GM12878 (cell line): ENCODE results near the gene PMM2. TPM values are rescaled to one million over a fixed set of nuclear protein-coding genes. Genes with fewer than 3 reads are reported as not detected.
A peak's percentile ranks its signal among the peaks of the same experiment; 100 is the strongest.

Experiments
- CBFB ChIP-seq: IDR thresholded peaks from 2 replicates; pipeline ENCODE4 v1.6.1; 2016; ENCODE audit warnings: antibody characterized with exemption, low read depth
- CHD4 ChIP-seq: fragments of 200-600 bp; sonication (generic); IDR thresholded peaks from 2 replicates; pipeline ENCODE4 v1.6.1; 2016; ENCODE audit warnings: mild to moderate bottlenecking
- GABPA ChIP-seq: IDR thresholded peaks from 2 replicates; pipeline ENCODE4 v1.6.1; 2014; ENCODE audit warnings: antibody characterized with exemption, low read depth, mild to moderate bottlenecking, inconsistent platforms
- HCFC1 ChIP-seq: fragments of 150-350 bp; IDR thresholded peaks from 2 replicates; pipeline ENCODE4 v1.6.1; 2014; ENCODE audit warnings: low read length
- IKZF2 ChIP-seq, 2 experiments: fragments of 450-650 bp; IDR thresholded peaks; 2 replicates each; pipeline ENCODE4 v1.6.1; 2017; ENCODE audit warnings: mild to moderate bottlenecking in 2 of 2, moderate library complexity in 2 of 2
- IRF3 ChIP-seq: fragments of 450-650 bp; IDR thresholded peaks from 2 replicates; pipeline ENCODE4 v1.6.1; 2014; ENCODE audit warnings: mild to moderate bottlenecking
- JUND ChIP-seq: IDR thresholded peaks from 2 replicates; pipeline ENCODE4 v1.6.1; 2012; ENCODE audit warnings: low read depth, mild to moderate bottlenecking, low read length, improper control_type of control experiment, moderate library complexity
- KAT2A ChIP-seq: conservative IDR thresholded peaks from 2 replicates; pipeline ENCODE4 v1.6.1; 2011; ENCODE audit warnings: low read depth, low read length; ENCODE audit not compliant: control insufficient read depth
- KLF5 ChIP-seq: fragments of 450-650 bp; IDR thresholded peaks from 2 replicates; pipeline ENCODE4 v1.6.1; 2014; ENCODE audit warnings: mild to moderate bottlenecking; ENCODE audit not compliant: partially characterized antibody
- MLLT1 ChIP-seq: fragments of 450-650 bp; IDR thresholded peaks from 2 replicates; pipeline ENCODE4 v1.6.1; 2016; ENCODE audit warnings: mild to moderate bottlenecking
- MTA2 ChIP-seq: fragments of 450-650 bp; IDR thresholded peaks from 2 replicates; pipeline ENCODE4 v1.6.1; 2016; ENCODE audit warnings: low read depth, mild to moderate bottlenecking, moderate library complexity
- MTA3 ChIP-seq: IDR thresholded peaks from 2 replicates; pipeline ENCODE4 v1.6.1; 2012; ENCODE audit warnings: low read length, inconsistent platforms, borderline replicate concordance
- PAX8 ChIP-seq: fragments of 450-650 bp; IDR thresholded peaks from 2 replicates; pipeline ENCODE4 v1.6.1; 2017; ENCODE audit warnings: mild to moderate bottlenecking, moderate library complexity
- RELA ChIP-seq: fragments of 450-650 bp; IDR thresholded peaks from 2 replicates; pipeline ENCODE4 v1.8.0; 2014; ENCODE audit warnings: borderline replicate concordance; ENCODE audit not compliant: partially characterized antibody
- RELB ChIP-seq: fragments of 450-650 bp; IDR thresholded peaks from 2 replicates; pipeline ENCODE4 v1.6.1; 2017; ENCODE audit warnings: low read depth, mild to moderate bottlenecking, moderate library complexity
- RFX5 ChIP-seq: IDR thresholded peaks from 2 replicates; pipeline ENCODE4 v1.6.1; 2011; ENCODE audit warnings: low read depth, low read length, improper control_type of control experiment
- SREBF2 ChIP-seq: IDR thresholded peaks from 2 replicates; pipeline ENCODE4 v1.6.1; 2012; ENCODE audit warnings: mild to moderate bottlenecking, low read length
- SRF ChIP-seq, 2 experiments: IDR thresholded peaks; 2 replicates each; pipeline ENCODE4 v1.6.1; 2011; ENCODE audit warnings: low read depth in 2 of 2, low read length in 2 of 2, mild to moderate bottlenecking in 1 of 2, moderate library complexity in 1 of 2
- TARDBP ChIP-seq: IDR thresholded peaks from 2 replicates; pipeline ENCODE4 v1.6.1; 2016; ENCODE audit warnings: borderline replicate concordance
- USF2 ChIP-seq: IDR thresholded peaks from 2 replicates; pipeline ENCODE4 v1.6.1; 2011; ENCODE audit warnings: low read depth, low read length, improper control_type of control experiment, borderline replicate concordance
- ZNF24 ChIP-seq: fragments of 450-650 bp; IDR thresholded peaks from 2 replicates; pipeline ENCODE4 v1.6.1; 2017; ENCODE audit warnings: antibody characterized with exemption, mild to moderate bottlenecking
- ZNF592 ChIP-seq: fragments of 450-650 bp; IDR thresholded peaks from 2 replicates; pipeline ENCODE4 v1.6.1; 2017; ENCODE audit warnings: mild to moderate bottlenecking, moderate library complexity
- ZZZ3 ChIP-seq: IDR thresholded peaks from 2 replicates; pipeline ENCODE4 v1.6.1; 2011; ENCODE audit warnings: low read depth; ENCODE audit not compliant: control insufficient read depth, insufficient read length
- polyA plus RNA-seq, 11 experiments: library from polyadenylated mRNA; depleted of rRNA in 4 of 11; unstranded in 6 of 11; stranded (reverse) in 5 of 11; fragments of >200 nt; fragmentation: Nextera tagmentation in 4 of 11; fragmentation: Illumina TruSeq in 1 of 11; extraction: Ambion mirVana in 4 of 11; extraction: Trizol in 1 of 11; gene quantifications; 1 replicate in 1 of 11; 2 replicates in 10 of 11; pipeline versions ENCODE4 v1.2.1 to v1.2.3, GENCODE V29; 2011 to 2016; ENCODE audit warnings: inconsistent platforms in 2 of 11, missing spikeins in 2 of 11, low read depth in 1 of 11
- total RNA-seq, 4 experiments: library from RNA; depleted of rRNA in 3 of 4; stranded (reverse); fragments of >200 nt in 3 of 4; fragmentation: Illumina TruSeq in 1 of 4; extraction: Trizol in 1 of 4; gene quantifications; 2 replicates each; pipeline versions ENCODE4 v1.2.1 to v1.2.3, GENCODE V29; 2013 to 2021

PMM2 gene
- total and polyA plus RNA-seq, 10 of the 15 experiments (the other 5 are each of a cell fraction or from before 2014, with no cell fraction given) = 22.6 to 69.4 (median 52.3) TPM

- TF ChIP-seq ZNF592 = no peak
- TF ChIP-seq TARDBP = no peak
- TF ChIP-seq MTA2 = peak; percentile 85
- TF ChIP-seq PAX8 = no peak
- no peak for TF ChIP-seq CHD4
- TF ChIP-seq MLLT1 = no peak
- TF ChIP-seq HCFC1 = no peak
- TF ChIP-seq ZNF24 = no peak
- TF ChIP-seq MTA3 = no peak
- no peak for TF ChIP-seq KAT2A
- TF ChIP-seq KLF5 = no peak
- no peak for TF ChIP-seq SREBF2
- no peak for TF ChIP-seq IRF3
- TF ChIP-seq IKZF2 (IDR thresholded peaks at IDR 0.05) = no peak
- no peak for TF ChIP-seq ZZZ3
- no peak for TF ChIP-seq CBFB
- TF ChIP-seq RFX5 = no peak
- TF ChIP-seq JUND = no peak
- TF ChIP-seq RELA = no peak
- no peak for TF ChIP-seq RELB
- TF ChIP-seq GABPA = no peak
- TF ChIP-seq USF2 = no peak
- no peak for TF ChIP-seq SRF (IDR thresholded peaks at IDR 0.05; ENCODE audit: low read depth in 2 of 2, low read length in 2 of 2)
These were observed 16.6 kb downstream of the PMM2 start (continued) for GRCh38 chr16:8814095-8814806.
